Measurements from ENCODE around the gene NFATC1.
A peak's percentile ranks its signal among the peaks of the same experiment; 100 is the strongest.

Gene NFATC1

DNA sequence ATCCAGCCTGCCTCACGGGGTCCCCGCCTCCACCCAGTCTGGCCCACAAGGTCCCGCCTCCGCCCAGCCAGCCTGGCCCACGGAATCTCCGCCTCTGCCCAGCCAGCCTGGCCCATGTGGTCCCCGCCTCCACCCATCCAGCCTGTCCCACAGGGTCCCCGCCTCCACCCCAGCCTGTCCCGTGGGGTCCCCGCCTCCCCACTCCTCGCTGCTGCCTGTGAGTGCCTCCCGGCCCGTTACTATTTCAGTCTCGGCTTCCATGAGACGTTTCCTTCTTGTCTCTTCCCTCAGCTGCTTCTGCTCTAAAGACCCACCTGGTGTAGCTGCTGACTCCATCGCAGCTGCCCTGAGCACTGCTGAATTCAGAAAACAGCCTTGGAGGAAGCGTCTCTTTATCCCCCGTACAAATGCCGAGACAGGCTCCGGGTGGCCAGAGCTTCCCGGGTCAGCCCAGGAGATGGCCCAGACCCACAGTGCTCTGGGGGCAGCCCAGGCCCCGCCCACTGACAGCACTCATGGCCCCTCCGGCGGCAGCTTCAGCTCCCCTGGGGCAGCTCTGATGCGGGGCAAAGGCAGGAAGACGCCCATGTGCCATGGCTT, 69.8 kb downstream of the NFATC1 start:
- no peak overlapping the region for H3K4me3 Mint-ChIP-seq
- H3K4me1 Mint-ChIP-seq (ENCODE audit: low read depth) = peaks cover 10% of the 10 kb centered on the region
- H3K9me3 Mint-ChIP-seq (ENCODE audit: low read depth) = no peaks in the 10 kb centered on the region
- H3K27me3 Mint-ChIP-seq = no peaks in the 10 kb centered on the region
- H3K27ac Mint-ChIP-seq = no peak overlapping the region
- H3K36me3 Mint-ChIP-seq = peaks cover 3% of the 10 kb centered on the region

DNA sequence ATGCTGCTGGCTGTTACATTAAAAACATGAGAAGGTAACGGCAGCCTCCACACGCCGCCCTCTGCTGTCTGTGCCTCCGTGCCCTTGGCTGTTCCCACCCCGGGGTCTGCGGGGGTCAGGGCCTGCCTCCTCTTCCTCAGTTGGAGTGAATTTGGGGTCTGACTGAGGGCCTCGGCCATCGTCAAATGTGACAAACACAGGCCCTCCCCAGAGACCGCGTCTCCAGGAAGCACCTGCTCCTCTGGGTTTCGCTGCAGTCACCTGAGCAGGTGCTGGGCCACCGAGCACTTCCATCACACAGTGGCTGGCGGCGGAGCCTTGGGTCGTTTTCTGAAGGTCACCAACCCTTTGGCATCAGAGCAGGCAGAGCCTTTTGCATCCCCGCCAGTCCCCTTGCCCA, 70.9 kb downstream of the NFATC1 start:
- peak overlapping the region; percentile 22 for H3K27ac Mint-ChIP-seq
- H3K36me3 Mint-ChIP-seq = peaks cover 3% of the 10 kb centered on the region
- peaks cover 10% of the 10 kb centered on the region for H3K4me1 Mint-ChIP-seq (ENCODE audit: low read depth)
- no peaks in the 10 kb centered on the region for H3K27me3 Mint-ChIP-seq
- no peaks in the 10 kb centered on the region for H3K9me3 Mint-ChIP-seq (ENCODE audit: low read depth)
- H3K4me3 Mint-ChIP-seq = no peak overlapping the region

DNA sequence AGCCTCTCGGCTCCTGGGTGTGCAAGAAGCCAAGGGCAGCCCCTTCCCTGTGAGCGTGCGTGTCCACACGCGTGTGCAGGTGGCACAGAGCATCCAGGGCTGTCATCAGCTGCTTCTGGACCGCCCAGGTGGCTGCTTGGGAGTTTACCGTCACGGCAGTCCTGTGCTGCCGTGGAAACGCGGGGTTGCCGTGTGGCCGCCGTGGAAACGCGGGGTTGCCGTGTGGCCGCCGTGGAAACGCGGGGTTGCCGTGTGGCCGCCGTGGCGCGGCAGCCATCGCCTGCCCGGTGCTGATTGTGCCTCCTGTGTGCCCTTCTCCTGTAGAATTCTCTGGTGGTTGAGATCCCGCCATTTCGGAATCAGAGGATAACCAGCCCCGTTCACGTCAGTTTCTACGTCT, 71.4 kb downstream of the NFATC1 start:
- H3K4me1 Mint-ChIP-seq (ENCODE audit: low read depth) = peaks cover 10% of the 10 kb centered on the region
- peak overlapping the region; percentile 16 for H3K27ac Mint-ChIP-seq
- no peaks in the 10 kb centered on the region for H3K27me3 Mint-ChIP-seq
- H3K4me3 Mint-ChIP-seq = no peak overlapping the region
- H3K36me3 Mint-ChIP-seq = peaks cover 3% of the 10 kb centered on the region
- H3K9me3 Mint-ChIP-seq (ENCODE audit: low read depth) = no peaks in the 10 kb centered on the region

DNA sequence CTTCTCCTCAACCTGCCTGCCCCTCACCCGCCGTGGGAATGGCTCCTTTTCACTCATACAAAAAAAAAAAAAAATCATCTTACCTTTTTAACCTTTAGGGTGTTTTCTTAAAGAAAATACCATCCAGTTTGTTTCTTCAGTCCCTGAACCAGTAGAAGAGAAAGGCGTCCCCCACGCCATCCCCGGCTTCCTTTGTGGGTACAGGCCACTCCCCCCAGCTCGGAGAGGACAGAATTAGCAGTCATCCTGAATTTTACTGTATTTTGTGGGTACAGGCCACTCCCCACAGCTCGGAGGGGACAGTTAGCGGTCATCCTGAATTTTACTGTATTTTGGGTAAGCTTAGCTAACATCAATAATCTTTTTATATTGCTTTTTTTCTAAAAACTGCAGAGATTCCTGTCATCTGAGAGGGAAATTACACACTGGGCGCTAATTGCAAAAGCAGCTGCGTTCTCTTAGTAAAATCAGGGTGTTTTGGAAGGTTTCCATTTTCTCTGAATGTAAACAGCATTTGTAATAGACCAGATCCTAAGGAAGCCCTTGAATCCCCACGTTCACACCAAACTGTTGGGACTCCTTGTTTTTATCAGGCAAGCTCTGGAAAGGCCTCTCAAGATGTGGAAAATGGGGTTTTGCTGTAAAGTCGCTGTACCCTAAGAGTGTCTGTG, 72.5 kb downstream of the NFATC1 start:
- H3K36me3 Mint-ChIP-seq = peaks cover 5% of the 10 kb centered on the region
- H3K9me3 Mint-ChIP-seq (ENCODE audit: low read depth) = no peaks in the 10 kb centered on the region
- peak overlapping the region; percentile 22 for H3K27ac Mint-ChIP-seq
- H3K27me3 Mint-ChIP-seq = no peaks in the 10 kb centered on the region
- no peak overlapping the region for H3K4me3 Mint-ChIP-seq
- peaks cover 10% of the 10 kb centered on the region for H3K4me1 Mint-ChIP-seq (ENCODE audit: low read depth)

DNA sequence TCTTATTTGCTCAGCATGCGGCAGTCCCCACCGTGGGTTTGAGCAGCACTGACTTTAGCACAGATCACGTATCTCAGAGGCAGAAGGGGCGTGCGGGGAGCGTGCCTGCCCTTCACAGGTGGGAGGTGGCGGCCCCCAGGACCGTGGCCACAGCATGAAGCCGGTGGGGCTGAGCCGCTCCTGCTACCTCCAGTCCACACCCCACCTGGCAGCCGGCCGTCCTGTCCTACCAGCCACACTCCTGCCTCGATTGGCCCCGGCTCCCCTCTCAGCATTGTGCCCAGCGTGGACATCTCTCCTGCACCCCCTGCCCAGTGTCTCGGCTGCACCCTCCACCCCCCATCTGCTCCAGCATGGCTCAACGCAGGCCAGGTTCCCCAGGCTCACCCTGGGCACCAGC, 73.6 kb downstream of the NFATC1 start:
- Mint-ChIP-seq H3K27me3 (no peaks in the 10 kb centered on the region), H3K4me1 (ENCODE audit: low read depth) (peaks cover 10% of the 10 kb centered on the region), H3K36me3 (peaks cover 5% of the 10 kb centered on the region), H3K4me3 (no peak overlapping the region), H3K9me3 (ENCODE audit: low read depth) (no peaks in the 10 kb centered on the region), H3K27ac (no peak overlapping the region)

DNA sequence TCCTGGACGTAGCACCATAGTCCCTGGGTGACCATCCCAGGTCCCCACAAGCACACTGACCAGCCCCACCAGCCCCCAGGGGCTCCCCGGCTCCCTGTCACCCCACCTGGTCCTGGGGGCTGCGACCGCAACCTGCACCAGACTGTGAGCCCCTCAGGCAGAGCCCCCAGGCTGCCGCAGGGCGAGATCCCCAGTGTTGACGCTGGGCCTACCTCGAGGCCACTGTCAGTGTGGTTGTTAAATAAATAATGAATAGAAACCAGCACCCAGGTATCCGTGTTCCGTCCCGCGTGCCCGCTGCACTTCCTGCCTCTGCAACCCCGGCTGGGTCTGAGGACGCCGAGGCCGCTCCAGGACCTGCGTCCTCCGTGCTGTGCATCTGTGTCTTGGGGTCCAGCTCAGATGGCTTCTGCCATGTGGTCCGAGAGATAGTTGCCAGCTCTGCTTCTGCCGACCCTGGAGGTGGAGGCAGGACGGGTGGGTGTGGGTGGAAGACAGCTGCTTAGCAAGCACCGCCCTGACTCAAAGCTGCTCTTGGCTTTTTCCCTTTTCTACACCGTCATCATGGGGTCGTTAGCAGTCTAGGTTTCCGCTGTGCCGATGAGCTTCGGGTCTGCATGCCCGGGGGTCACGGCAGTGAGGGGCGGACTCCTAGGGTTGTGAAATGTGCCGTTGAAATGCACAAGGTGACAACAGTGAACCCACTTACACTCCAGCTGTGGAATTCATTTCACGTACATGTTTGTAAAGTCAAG, 74.2 kb downstream of the NFATC1 start:
- no peak overlapping the region for H3K27ac Mint-ChIP-seq
- no peaks in the 10 kb centered on the region for H3K27me3 Mint-ChIP-seq
- H3K4me1 Mint-ChIP-seq (ENCODE audit: low read depth) = peaks cover 9% of the 10 kb centered on the region
- no peaks in the 10 kb centered on the region for H3K9me3 Mint-ChIP-seq (ENCODE audit: low read depth)
- H3K36me3 Mint-ChIP-seq = peaks cover 4% of the 10 kb centered on the region
- H3K4me3 Mint-ChIP-seq = no peak overlapping the region

DNA sequence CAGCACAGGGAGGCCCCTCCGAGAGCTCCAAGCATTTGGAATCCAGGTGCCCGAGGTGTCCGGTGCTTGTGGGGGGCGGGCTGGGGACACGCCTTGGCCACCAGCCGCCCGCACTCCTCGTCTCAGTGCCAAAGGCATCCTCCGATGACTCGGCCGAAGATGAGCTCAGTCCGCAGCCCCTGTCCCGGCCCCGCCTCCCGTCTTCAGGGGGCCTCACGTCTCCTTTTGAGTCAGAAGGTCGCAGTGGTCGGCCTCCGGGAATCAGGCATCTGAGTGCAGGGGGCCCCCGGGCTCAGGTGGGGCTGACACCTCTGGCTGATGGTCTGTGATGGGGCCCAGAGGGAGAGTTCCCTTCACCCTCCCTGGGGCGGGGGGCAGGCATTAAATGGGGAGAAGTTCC, 74.8 kb downstream of the NFATC1 start:
- H3K9me3 Mint-ChIP-seq (ENCODE audit: low read depth) = no peaks in the 10 kb centered on the region
- peaks cover 5% of the 10 kb centered on the region for H3K4me1 Mint-ChIP-seq (ENCODE audit: low read depth)
- peaks cover 2% of the 10 kb centered on the region for H3K36me3 Mint-ChIP-seq

DNA sequence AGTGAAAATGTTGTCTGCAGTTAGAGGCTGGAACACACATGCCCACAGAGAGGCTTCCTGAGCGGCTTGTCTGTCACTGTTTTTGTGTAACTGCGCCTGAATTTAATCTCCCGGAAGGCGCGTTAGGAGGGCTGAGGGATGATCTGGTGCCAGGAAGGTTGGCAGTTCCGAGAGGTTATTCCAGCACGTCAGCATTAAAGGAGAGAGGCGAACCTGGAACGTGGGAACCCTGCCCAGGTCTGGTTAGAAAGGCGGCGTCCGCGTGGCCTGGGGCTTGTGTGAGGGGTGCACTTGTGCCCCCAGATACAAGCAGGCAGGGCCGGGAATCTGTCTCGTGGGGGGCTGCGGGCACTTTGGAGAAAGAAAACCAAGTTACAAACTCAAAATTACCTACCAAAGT, 75.3 kb downstream of the NFATC1 start:
- H3K4me1 Mint-ChIP-seq (ENCODE audit: low read depth) = peaks cover 5% of the 10 kb centered on the region
- H3K27me3 Mint-ChIP-seq = no peaks in the 10 kb centered on the region
- H3K27ac Mint-ChIP-seq = no peak overlapping the region
- peaks cover 2% of the 10 kb centered on the region for H3K36me3 Mint-ChIP-seq
- no peaks in the 10 kb centered on the region for H3K9me3 Mint-ChIP-seq (ENCODE audit: low read depth)
- no peak overlapping the region for H3K4me3 Mint-ChIP-seq

More for the DNA sequence above, 74.8 kb downstream of the NFATC1 start:
- H3K27me3 Mint-ChIP-seq = no peaks in the 10 kb centered on the region
- H3K4me3 Mint-ChIP-seq = no peak overlapping the region
- H3K27ac Mint-ChIP-seq = no peak overlapping the region

DNA sequence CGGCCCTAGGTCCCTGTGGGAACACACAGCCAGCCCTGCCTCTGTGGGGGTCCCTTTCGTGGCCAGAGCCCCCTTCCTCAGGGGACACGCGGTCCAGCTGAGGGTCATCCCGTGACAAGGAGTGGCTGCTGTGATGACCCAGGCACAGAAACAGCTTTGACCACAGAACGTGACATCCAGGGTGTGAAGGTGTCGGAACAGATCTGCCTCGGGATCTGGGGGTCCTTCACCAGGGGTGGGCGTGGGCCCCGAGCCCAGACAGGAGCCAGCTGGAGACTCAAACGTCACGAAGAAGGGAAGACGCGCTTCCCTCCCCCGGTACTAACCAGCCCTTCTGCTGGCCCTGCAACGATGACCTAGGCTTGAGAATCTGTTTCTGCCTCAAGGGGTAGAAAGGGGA, 75.9 kb downstream of the NFATC1 start:
- H3K9me3 Mint-ChIP-seq (ENCODE audit: low read depth) = no peaks in the 10 kb centered on the region
- H3K4me1 Mint-ChIP-seq (ENCODE audit: low read depth) = peaks cover 5% of the 10 kb centered on the region
- H3K36me3 Mint-ChIP-seq = peaks cover 2% of the 10 kb centered on the region
- H3K27ac Mint-ChIP-seq = peak overlapping the region; percentile 34
- H3K27me3 Mint-ChIP-seq = no peaks in the 10 kb centered on the region
- H3K4me3 Mint-ChIP-seq = no peak overlapping the region

DNA sequence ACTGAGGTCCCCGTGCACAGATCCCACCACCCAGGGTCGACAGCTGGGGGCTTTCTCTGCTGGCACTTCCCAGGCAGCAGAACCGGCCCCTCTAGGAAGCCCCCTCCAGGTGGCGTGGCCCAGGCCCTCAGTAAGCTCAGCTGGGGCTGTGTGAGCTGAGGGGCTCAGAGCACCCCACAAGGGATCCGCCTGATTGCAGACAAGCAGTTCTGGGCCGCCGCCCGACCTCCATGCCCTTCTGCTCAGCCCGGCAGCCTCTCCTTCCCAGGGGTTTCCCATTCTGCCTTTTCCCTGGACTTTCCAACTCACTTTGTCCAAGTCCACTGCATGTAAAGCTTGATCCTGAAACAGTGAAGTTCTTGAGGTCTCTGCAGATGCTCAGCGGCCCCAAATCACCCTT, 76.4 kb downstream of the NFATC1 start:
- peaks cover 3% of the 10 kb centered on the region for H3K36me3 Mint-ChIP-seq
- no peak overlapping the region for H3K4me3 Mint-ChIP-seq
- H3K27ac Mint-ChIP-seq = no peak overlapping the region
- no peaks in the 10 kb centered on the region for H3K9me3 Mint-ChIP-seq (ENCODE audit: low read depth)
- no peaks in the 10 kb centered on the region for H3K27me3 Mint-ChIP-seq
- H3K4me1 Mint-ChIP-seq (ENCODE audit: low read depth) = peaks cover 7% of the 10 kb centered on the region

DNA sequence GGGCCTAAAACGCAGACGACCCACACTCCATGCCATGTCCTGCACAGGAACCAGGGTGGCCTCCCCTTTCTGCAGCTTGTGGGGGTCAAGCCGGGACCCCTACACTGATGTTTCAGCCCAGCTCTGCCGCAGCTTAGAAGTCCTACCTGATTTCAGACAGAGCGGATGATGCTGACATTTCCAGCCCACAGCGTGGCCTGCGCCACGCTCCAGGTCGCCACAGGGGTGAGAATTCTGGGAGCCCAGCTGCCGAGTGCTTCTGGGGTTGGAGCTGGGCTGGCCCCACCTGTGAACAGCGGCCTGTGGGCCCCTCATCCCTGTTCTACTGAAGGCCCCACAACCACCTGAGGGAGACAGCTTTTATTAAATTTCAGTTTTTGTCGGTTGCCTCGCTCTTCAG, 77.2 kb downstream of the NFATC1 start:
- Mint-ChIP-seq H3K36me3 (peaks cover 3% of the 10 kb centered on the region), H3K27me3 (no peaks in the 10 kb centered on the region), H3K27ac (no peak overlapping the region), H3K4me1 (ENCODE audit: low read depth) (peaks cover 7% of the 10 kb centered on the region), H3K9me3 (ENCODE audit: low read depth) (no peaks in the 10 kb centered on the region), H3K4me3 (no peak overlapping the region)

DNA sequence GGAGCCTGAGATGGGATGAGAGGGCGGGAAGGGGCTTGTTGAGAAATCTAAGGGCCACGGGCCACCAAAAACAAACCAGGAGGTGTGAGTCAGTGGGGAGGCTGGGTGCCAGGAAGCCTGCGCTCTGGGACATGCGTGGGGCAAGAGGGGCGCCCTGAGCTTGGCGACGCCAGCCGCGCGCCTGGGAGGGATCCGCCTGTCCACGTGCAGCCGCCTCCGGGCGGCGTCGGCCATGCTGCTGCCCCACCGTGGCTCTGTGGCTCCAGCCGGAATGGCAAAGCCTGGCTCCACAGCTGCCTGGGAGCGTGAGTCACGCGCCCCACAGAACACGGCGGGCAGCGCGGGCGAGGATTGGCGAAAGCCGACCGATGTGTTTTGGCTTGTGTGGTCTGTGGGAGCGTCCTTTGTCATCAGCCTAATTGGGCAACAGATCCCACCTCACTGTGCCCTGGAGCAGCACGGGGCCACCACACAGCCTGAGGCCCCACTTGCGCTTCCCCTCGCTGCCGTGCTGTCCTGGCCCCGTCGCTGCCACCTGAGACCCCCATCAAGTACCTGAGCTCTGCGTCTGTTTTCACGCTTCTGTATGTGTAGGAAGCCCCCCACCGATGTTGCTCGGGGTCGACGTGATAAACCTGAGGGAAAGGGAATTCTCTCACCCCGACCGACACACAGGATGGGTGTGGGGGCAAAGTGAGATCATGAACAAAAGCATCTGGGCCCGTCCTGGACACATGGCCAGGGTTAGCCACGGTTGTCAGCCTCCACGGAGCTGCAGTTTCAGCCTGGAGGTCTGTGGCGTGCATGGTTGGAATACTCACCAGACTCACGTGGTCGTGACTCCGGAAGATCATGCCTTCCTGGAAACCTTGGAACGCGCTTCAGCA, 80.5 kb downstream of the NFATC1 start:
- Mint-ChIP-seq H3K4me3 (no peak overlapping the region), H3K27ac (no peak overlapping the region), H3K27me3 (no peaks in the 10 kb centered on the region), H3K4me1 (ENCODE audit: low read depth) (peaks cover 13% of the 10 kb centered on the region), H3K9me3 (ENCODE audit: low read depth) (no peaks in the 10 kb centered on the region), H3K36me3 (peaks cover 3% of the 10 kb centered on the region)

DNA sequence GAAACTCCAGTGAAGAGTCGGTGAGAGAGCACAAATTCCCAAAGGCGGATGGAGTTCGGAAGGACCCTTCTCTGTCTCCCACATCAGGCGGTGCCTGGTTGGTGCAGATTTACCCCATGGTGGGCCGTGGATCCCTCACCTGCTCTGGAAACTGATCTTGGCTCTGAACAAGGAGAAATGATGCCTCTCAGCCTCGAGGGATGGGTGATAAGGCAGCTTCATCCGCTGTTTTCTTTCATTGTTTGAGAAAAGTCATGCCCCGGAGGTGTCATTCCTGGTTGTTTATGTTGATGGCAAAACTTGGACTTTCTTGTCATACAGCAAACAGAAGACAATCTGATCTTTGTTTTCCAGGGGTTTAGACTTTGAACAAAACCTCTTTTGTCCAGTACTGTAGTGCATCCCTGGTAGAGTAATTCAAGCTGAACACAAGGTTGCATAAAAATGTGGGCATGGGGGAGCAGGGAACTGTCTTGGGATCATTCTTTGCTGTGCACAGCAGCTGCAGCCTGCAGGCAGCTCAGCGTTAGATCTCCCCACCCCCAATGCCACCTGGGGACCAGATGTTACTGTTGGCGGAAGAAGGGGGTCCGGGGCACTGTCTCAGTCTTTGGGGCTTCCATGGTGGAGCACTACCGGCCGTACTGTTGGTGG, 81.3 kb downstream of the NFATC1 start:
- Mint-ChIP-seq H3K4me1 (ENCODE audit: low read depth) (peaks cover 13% of the 10 kb centered on the region), H3K36me3 (peaks cover 3% of the 10 kb centered on the region), H3K27ac (peak overlapping the region; percentile 81), H3K4me3 (peak overlapping the region; percentile 4), H3K27me3 (no peaks in the 10 kb centered on the region), H3K9me3 (ENCODE audit: low read depth) (no peaks in the 10 kb centered on the region)

DNA sequence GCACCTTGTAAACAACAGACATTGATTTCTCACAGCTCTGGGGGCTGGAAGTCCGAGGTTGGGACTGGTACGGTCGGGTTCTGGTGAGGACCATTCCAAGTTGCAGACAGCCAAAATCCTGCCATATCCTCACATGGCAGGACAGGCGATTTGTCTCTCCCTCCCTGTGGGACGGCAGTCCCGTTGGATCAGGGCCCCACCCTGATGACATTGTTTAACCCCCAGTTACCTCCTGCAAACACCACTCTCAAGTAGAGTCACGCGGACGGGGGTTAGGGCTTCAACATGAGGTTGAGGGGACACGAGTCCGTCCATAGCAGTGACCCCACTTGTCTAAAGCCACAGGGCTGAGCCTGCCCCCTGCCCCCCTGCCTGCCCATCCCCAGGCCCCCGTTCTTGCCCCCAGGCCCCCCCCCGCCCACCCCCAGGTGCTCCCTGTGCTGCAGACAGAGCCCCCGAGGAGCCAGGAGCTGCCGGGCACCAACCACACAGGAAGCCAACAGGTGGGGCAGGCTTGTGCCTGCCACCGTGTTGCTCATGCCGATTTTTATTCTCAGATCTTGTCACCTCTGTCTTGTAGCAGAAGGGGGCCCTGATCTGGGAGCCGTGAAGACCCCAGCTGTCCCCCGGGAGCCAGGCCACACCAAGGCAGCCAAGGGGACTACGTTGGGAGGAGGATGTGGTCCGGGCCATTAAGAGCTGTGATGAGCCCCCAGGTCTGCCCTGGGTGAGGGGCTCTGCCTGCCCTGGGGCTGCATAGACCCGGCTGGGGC, 82.2 kb downstream of the NFATC1 start:
- Mint-ChIP-seq H3K9me3 (ENCODE audit: low read depth) (no peaks in the 10 kb centered on the region), H3K4me1 (ENCODE audit: low read depth) (peaks cover 13% of the 10 kb centered on the region), H3K4me3 (no peak overlapping the region), H3K36me3 (peaks cover 3% of the 10 kb centered on the region), H3K27ac (peak overlapping the region; percentile 81), H3K27me3 (no peaks in the 10 kb centered on the region)

All from activated naive CD8-positive, alpha-beta T cell (primary cell).